ENCODE results near the gene RIT1.

Gene RIT1

DNA sequence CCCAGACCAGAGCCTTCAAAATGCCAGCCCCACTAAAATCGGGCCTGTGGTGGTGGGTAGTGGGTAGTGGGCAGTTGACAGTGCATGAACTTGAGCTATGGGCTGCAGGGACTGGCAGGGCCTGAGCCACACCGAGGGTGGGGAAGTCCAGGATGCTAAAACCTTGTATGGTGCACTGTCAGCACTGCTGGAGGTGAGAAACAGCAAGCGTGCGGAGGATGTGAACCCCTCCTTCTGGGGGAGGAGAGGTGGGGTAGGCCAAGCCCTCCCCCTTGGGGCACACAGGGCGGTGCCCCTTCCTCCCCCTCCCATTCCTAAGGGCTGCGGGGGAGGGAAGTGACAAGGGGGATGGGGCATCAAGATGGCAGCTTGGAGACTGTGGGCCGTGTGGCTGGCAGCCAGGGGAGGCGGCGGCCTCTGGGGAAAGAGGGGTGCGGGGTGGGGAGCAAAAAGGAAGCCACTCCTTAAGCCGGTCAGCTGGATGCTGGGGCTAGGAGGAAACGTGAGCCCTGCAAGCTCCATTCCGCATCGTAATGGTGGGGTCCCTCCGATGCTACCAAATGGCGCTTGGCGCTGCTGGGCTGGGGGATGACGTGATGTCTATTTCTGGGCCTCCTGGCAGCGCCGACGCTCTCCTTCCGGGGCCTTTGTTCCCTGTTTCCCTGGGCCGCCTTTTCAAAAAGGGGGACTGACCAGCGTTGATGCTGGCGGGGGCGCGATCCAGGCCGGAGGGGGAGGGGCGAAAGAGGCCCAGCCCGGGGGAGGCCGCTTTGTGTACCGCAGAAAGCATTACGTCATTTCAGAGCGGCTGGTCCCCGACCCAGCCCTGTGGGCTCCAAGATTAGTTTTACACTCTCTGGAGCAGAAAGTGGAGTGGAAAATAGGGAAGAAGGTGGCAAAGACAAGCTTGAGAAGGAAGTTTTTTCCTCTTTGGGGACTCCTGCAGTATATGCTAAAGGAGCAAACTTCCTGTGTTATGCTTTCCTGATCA, 51.0 kb downstream of the RIT1 start:
- H3K4me3 ChIP-seq (ENCODE audit: low read depth, low read length) = no peak overlapping the region
- no peaks in the 10 kb centered on the region for H3K27me3 ChIP-seq (ENCODE audit: control insufficient read depth, insufficient read depth, low read length)
- no peaks in the 10 kb centered on the region for H3K9me3 ChIP-seq (ENCODE audit: control insufficient read depth, low read length)
- H2AFZ ChIP-seq = peak overlapping the region; percentile 73
- H3K79me2 ChIP-seq = peaks cover 5% of the 10 kb centered on the region
- H3K9ac ChIP-seq = no peak overlapping the region
- no peak overlapping the region for H3K4me2 ChIP-seq (ENCODE audit: low read length)
- H3K27ac ChIP-seq = peak overlapping the region; percentile 71
- H3K36me3 ChIP-seq (ENCODE audit: control insufficient read depth, insufficient read depth, low read length) = no peaks in the 10 kb centered on the region
- peaks cover 5% of the 10 kb centered on the region for H3K4me1 ChIP-seq
- TF ChIP-seq, protein P1, sequence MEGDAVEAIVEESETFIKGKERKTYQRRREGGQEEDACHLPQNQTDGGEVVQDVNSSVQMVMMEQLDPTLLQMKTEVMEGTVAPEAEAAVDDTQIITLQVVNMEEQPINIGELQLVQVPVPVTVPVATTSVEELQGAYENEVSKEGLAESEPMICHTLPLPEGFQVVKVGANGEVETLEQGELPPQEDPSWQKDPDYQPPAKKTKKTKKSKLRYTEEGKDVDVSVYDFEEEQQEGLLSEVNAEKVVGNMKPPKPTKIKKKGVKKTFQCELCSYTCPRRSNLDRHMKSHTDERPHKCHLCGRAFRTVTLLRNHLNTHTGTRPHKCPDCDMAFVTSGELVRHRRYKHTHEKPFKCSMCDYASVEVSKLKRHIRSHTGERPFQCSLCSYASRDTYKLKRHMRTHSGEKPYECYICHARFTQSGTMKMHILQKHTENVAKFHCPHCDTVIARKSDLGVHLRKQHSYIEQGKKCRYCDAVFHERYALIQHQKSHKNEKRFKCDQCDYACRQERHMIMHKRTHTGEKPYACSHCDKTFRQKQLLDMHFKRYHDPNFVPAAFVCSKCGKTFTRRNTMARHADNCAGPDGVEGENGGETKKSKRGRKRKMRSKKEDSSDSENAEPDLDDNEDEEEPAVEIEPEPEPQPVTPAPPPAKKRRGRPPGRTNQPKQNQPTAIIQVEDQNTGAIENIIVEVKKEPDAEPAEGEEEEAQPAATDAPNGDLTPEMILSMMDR (IDR thresholded peaks at IDR 0.05) = no peak

DNA sequence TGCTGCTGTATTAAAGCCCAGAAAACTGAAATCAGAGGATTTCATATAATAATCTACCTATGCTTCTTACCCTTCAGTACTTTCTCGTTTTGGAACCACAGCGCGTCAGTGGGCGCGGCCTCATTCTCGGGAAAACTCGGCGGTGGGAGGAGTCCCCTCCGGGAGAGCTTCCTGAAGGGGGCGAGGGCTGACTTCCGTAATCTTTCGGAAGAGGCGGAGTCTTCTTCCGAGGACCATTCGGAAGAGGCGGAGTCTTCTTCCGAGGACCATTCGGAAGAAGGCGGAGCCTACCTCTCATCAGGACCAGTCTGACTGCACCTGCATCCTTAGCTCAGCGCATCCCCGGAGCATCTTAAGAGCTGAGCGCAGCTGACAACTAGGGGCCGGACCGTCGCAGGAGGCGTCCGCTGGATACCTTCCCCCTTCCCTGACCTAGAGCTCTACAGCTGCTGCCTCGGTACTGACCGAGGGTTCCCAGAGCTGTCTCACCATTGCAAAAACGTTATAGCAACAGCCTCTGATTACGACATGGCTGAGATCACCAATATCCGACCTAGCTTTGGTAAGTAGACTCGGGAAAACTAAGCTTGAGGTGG, 51.8 kb downstream of the RIT1 start, which contains the start of gene SYT11:
Gene SYT11, plus strand, starts transcription at position 334 of the 596 bp plus-strand sequence. Its CDS starts 195 bp downstream, at position 529.
- Histone ChIP-seq H3K4me3 (ENCODE audit: low read depth, low read length) (peak within 1 kb of the TSS; percentile 69), H3K9me3 (ENCODE audit: control insufficient read depth, low read length) (no peaks in the 10 kb centered on the region), H3K27ac (peak within 1 kb of the TSS; percentile 74), H3K36me3 (ENCODE audit: control insufficient read depth, insufficient read depth, low read length) (no peaks in the 10 kb centered on the region), H2AFZ (peak within 1 kb of the TSS; percentile 75), H3K9ac (no peak within 1 kb of the TSS), H3K4me2 (ENCODE audit: low read length) (peak within 1 kb of the TSS; percentile 94), H3K27me3 (ENCODE audit: control insufficient read depth, insufficient read depth, low read length) (no peaks in the 10 kb centered on the region), H3K79me2 (peaks cover 5% of the 10 kb centered on the region), H3K4me1 (peaks cover 5% of the 10 kb centered on the region)
- TF ChIP-seq, protein P1 (IDR thresholded peaks at IDR 0.05) = no peak

DNA sequence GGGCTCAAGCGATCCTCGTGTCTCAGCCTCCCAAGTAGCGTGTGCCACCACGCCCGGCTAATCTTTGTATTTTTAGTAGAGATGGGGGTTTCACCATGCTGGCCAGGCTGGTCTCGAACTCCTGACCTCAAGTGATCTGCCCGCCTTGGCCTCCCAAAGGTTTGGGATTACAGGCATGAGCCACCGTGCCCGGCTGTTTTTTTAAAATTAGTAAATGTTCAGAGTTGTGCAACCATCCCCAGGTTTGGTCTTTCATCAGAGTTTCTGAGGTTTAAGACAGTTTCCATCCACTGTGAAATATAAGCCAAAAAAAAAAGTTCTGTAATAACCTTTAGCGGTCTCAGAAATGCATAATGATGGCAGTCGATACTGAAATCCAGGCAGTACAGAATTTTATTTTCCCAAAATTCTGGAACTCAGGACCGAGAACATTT, 52.3 kb downstream of the RIT1 start:
- no peaks in the 10 kb centered on the region for H3K36me3 ChIP-seq (ENCODE audit: control insufficient read depth, insufficient read depth, low read length)
- peaks cover 5% of the 10 kb centered on the region for H3K4me1 ChIP-seq
- no peak overlapping the region for H3K9ac ChIP-seq
- no peaks in the 10 kb centered on the region for H3K27me3 ChIP-seq (ENCODE audit: control insufficient read depth, insufficient read depth, low read length)
- no peaks in the 10 kb centered on the region for H3K9me3 ChIP-seq (ENCODE audit: control insufficient read depth, low read length)
- peaks cover 5% of the 10 kb centered on the region for H3K79me2 ChIP-seq
- peak overlapping the region; percentile 74 for H3K27ac ChIP-seq
- peak overlapping the region; percentile 69 for H3K4me3 ChIP-seq (ENCODE audit: low read depth, low read length)
- TF ChIP-seq, protein P1 (IDR thresholded peaks at IDR 0.05) = no peak
- peak overlapping the region; percentile 94 for H3K4me2 ChIP-seq (ENCODE audit: low read length)
- peak overlapping the region; percentile 75 for H2AFZ ChIP-seq

DNA sequence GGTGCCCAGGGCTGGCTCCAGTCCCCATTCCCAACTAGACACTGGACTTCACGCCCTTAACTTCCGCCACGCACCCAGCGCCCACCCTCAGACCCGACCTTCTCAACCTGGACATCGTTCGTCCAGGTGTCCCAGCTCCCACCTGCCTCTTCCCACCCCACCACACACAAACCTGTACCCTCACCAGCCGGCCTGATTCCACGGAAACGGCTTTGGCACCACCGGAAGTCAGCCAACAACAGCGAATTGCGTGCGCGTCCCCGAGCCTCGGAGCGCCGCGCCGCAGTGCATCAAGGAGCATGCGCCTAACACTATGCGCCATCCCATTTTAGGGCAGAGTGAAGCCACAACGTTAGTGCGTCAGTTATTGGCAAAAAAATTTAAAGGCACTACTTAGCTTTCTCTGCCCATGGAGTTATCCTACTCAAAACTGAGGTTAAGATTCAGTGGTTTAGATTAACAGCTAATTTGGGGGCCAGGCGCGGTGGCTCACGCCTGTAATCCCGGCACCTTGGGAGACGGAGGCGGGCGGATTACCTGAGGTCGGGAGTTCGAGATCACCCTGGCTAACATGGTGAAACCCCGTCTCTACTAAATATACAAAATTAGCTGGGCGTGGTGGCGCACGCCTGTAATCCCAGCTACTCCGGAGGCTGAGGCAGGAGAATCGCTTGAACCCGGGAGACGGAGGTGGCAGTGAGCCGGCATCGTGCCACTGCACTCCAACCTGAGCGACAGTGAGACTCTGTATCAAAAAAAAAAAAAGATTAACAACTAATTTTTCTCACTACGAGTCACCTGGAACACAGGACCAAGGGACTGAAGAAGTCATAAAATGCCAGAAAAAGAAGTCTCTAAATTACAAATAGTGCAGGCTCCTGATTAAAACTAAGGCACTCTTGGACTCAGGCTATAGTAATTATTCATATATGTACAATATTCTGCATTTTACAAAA, 53.9 kb downstream of the RIT1 start, which contains the start of gene GON4L:
Gene GON4L, minus strand, starts transcription at position 240 of the 956 bp plus-strand sequence. CDS start 3,434 bp downstream, outside the sequence.
- H3K4me1 ChIP-seq = peaks cover 5% of the 10 kb centered on the region
- TF ChIP-seq, protein P1 (IDR thresholded peaks at IDR 0.05) = no peak
- H3K4me2 ChIP-seq (ENCODE audit: low read length) = peak within 1 kb of the TSS; percentile 94
- peak within 1 kb of the TSS; percentile 75 for H3K27ac ChIP-seq
- peaks cover 8% of the 10 kb centered on the region for H3K79me2 ChIP-seq
- no peaks in the 10 kb centered on the region for H3K9me3 ChIP-seq (ENCODE audit: control insufficient read depth, low read length)
- peak within 1 kb of the TSS; percentile 100 for H3K4me3 ChIP-seq (ENCODE audit: low read depth, low read length)
- peak within 1 kb of the TSS; percentile 82 for H3K9ac ChIP-seq
- no peaks in the 10 kb centered on the region for H3K27me3 ChIP-seq (ENCODE audit: control insufficient read depth, insufficient read depth, low read length)
- peak within 1 kb of the TSS; percentile 71 for H2AFZ ChIP-seq
- no peaks in the 10 kb centered on the region for H3K36me3 ChIP-seq (ENCODE audit: control insufficient read depth, insufficient read depth, low read length)
